Measurements from ENCODE around the gene IQCM.

The IQCM gene

DNA sequence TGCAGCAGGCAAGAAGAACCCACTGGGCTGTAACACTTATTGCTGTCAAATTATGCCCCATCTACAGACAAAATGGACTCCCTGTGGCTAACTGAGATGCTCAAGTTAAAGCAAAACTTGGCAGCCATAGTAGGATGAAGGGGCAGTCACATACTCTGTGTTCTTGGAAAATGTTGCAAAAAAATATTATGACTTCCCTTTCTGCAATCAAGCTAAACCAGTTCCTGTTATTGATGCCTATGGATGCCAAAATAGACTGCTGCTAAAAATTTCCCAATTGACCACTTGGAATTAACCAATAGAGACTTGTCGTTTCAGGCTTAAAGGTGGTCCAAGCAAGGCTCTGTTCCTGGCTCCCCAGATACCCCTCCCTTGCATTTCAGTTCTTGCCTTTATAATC is 49.5 kb downstream of the IQCM start:
- DNase-seq: no peak

DNA sequence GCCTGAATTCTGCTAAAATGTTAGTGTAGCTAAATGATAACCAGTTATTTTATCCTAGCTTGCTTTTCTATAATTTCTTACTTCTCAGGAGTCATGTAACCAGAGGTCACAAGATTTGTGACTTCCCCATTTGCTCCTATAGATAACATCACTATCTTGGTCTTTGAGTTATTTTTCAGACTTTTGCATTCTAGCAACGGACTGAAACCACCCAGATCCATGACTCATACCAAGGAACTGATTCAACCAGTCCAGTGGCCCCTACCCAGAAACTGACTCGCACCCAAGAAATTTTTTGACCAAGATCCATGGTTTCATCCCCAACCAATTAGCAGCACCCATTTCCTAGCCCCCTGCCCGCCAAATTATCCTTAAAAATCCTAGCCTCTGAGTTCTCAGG is 50.0 kb downstream of the IQCM start:
- DNase-seq: no peak

DNA sequence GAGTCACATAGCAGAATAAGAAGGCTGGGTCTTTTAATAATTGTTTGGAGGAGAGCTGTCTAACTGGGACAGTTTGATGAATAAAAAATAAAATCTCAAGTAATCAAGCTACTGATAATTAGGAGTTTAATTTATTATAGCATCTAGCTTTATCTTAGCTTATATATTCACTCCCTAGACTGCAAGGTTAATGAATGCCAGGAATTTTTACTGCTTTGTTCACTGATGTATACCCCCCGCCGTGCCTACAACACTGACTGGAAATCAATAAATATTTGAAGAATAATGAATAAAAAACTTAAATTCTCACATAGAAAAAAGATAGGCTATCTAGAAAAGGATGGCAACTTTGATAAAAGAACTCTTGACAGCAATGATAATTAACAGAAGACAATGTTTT is 59.7 kb downstream of the IQCM start:
- no peak for DNase-seq

DNA sequence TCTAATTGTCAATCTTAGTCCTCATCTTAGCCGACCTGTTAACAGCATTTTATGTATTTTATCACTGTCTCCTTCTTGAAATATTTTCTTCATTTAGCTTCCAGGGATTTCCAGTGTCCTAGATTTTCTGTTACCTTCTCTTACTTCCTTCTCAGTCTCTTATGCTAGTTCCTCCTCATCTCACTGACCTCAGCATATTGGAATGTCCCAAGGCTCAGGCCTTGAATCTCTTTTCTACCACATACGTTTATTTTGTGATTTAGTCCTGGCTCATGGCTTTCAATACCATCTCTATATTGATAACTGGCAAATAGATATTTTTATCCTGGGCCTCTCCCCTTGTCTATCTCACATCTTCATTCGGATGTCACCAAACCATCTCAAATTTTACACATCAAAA is 61.1 kb downstream of the IQCM start:
- no peak for DNase-seq

DNA sequence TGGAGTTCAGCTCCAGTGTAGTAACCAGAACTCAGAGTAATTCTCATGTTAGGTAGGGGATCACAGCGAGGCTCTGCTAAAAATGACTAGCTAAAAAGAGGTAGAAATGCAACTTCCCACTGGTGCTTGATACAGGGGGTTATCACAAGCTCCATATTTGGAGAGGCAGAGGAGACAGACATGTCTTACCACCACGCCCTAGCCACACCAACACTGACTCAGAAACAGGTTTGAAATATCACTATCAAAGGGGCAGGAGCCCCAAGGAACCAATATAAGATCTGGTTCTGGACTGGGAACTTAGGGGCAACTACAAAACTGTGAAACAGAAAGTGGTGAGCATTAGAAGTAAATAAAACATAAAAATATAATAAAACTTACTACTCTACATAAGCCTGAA is 62.9 kb downstream of the IQCM start:
- DNase-seq: no peak

DNA sequence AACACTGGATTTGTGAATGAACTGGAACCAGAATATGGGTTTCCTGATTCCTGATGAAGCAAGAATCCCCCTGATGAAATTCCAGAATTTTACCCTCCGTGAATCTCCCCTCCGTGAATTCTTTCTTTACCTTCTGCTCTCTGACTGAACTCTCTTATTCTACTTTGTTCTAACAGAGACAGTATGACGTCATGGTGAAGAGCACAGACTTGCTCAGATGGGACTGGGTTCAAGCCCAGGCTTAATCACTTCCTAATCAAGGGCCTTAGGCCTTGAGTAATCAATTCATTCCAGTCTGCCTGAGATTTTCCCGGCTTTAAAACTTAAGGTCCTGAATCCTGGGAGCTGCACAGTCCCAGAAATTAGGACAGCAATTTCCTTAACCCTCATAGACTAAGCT is 64.5 kb downstream of the IQCM start:
- no peak for DNase-seq

DNA sequence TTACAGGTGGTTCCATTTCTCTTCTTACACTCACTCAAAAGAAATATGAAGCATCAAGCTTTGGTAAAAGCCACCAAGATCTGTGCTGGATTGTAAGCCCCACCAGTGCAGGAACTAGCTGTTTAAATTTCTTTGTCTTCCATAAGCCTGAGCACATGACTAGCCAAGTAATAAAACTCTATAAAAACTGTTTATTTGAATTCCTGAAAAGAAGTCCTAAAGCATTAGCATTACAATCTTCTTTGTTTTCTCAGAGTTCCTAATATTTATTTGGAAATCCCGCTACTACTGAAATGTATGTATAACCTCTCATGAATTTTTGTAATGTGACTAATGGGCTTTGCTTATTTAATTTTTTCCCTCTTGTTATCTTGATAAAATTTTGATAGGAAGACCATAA is 65.9 kb downstream of the IQCM start:
- no peak for DNase-seq

DNA sequence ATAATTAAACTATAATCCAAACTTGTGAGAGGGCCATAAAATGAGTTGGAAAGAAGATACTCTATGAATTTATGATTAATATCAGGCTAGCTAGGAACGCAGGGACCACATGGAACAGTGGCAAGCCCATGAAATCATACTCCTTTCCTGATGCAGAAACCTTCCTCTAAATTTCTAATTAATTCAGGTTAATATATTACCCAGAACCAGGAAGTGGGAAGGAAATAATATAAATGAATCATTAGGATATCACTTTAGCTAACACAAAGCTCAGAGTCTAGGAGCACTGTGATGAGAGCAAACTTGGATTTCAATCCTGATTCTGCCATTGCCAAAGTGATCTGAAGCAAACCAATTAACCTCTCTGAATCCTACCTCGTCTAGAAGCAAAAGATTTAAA is 68.0 kb downstream of the IQCM start:
- DNase-seq: no peak

DNA sequence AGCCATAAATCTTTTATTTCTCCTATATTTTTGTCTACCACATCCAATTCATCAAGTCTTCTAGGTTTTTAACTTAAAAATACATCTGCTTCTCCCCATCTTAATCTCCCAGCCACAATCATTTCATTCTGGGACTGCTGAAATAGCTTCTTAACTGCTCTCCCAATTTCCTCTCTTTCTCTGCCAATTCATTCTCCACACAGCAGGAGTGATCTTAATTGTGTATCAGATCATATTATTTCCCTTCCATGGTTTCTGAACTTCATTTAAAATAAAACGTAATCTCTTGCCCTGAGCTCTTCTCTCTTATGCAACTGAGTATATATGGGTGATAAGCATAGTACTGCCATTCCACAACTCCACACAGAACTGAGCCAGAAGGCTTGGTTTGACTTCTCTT is 69.4 kb downstream of the IQCM start:
- DNase-seq: no peak

DNA sequence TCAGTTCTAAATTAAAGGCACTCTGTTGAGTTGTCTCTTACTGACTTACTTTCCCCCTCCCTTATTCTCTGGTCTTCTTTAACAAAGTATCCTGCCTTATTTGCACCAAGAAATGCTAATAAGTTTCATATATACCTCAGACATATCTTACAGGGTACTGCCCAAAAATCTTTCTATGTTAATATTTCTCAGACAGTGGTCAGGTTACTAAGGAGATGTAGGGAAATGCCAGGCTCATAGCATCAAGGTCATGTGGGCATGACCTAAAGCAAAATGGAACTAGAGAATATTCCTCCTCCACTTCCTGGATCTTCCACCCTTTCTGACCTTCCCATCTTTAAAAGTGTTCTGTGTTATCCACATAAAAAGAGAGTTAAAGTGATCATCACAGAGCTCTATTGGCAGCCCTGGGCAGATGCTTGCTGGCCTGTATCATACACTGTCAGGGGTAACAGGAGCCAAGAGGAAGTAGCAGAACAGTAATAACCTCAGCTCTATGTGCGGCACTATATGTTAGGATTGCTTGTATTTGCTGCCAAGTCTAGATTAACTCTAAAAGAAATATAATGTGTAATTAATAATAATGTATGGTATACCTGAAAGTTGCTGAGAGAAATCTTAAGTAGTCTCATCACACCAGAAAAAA is 74.3 kb downstream of the IQCM start:
- DNase-seq: no peak

DNA sequence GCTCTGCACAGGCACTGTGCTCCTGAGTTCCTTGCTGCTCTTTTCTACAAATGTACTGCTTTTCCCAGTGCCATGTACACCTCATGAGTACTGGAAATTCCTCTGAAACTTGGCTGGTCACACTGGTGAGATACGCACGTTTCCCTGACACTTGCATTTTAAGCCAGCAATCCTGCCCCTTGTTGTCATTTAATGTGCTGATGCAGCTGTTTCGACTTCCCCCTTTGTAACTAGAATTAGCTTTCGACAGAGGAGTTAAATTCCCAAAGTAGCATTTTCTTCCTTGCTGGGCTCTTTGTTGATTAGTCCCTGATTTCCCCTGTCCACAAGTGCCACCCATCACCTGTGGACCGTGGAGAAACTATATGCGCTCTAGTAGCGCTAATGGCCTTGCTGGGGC is 77.5 kb downstream of the IQCM start:
- no peak for DNase-seq

DNA sequence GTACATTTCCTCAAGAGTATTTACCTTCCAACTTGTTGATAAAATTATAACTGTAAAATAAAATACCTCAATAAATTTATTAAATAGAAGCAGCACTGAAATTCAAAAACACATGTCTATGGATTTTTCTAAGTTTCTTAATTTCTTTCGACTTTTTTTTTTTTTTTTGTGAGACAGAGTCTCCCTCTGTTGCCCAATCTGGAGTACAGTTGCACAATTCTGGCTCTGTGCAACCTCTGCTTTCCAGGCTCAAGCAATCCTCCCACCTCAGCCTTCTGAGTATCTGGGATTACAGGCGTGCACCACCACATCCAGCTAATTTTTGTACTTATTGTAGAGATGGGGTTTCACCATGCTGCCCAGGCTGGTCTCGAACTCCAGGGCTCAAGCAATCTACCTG is 79.8 kb downstream of the IQCM start:
- no peak for DNase-seq

DNA sequence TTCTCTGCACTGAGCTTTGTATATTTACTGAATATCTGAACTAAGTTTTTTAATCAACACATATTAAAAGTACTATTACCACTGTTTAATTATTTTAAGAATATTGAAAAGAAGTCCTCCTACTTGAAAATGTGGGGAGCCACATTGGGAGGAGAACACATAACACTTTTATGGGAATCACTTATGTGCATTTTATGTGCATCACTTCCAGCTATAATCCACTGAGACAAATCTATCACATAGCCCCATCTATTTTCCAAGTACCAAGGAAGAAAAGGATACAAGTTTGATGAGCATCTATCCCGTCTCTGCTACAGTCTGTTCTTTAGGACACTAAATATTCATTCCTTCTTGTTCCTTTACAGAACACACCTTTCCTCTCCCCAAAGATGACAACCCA is 87.2 kb downstream of the IQCM start:
- DNase-seq: no peak

DNA sequence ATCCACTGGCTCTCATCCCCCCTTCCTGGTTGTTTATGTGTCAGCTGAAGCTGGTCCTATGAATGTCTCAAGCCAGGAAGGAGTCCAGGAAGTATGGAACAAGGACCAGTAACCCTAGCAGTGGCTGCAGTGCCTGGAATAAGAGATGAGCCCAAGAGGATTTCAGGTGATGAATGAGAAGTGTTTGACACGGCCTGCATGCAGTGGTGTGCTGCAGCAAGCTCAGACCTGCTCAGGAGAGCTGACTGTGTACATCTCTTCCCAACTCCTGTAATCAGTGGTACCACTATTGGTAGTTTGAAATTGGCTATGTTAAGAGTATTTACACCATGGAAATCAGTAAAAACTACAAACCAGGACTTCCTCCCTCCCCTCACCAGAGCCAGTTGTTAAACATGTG is 88.0 kb downstream of the IQCM start:
- no peak for DNase-seq

DNA sequence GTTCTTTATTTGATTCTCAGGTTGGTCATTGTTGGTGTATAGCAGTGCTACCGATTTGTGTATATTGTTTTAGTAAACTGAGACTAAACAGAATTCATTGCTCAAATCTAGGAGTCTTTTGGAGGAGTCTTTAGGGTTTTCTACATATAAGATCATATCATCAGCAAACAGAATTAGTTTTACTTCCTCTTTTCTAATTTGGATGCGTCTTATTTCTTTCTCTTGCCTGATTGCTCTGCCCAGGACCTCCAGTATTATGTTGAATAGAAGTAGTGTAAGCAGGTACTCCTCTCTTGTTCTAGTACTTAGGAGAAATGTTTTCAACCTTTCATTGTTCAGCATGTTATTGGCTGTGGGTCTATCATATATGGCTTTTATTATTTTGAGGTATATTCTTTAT is 92.6 kb downstream of the IQCM start:
- no peak for DNase-seq

DNA sequence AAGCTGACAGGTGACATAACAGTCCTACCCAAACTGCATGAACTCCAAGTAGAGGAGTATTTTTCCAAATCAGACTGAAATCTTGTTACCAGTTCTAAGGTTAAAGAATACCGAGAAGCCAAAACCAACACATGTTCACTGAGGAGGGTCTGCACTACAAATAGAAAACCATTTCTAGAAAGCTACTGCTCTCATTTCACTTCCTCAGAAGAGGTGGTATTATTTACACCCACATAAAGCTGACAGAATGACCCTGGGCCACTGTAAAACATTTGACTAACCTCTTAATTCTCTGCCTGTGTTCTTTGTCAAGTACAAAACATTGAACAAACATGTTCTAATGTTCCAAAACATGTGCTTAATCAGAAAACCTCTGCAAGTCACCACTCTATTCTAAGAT is 95.8 kb downstream of the IQCM start:
- no peak for DNase-seq

DNA sequence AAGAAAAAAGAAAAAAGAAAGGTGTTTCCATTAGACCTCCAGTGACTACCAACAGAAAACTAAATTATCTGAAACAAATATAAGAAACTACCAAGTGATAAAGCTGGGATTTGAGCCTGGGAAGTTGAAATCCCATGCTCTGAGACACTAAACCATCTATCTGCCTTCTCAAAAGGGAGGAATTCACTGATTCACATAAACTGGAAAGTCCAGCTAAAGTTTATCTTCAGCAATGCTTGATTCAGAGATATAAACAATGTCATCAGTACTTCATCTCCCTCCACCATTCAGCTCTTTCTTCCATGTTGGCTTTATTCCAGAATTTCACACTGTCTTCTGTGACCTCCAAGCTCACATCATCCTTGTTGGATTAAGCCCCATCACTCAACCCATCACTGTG is 96.3 kb downstream of the IQCM start:
- DNase-seq: no peak

DNA sequence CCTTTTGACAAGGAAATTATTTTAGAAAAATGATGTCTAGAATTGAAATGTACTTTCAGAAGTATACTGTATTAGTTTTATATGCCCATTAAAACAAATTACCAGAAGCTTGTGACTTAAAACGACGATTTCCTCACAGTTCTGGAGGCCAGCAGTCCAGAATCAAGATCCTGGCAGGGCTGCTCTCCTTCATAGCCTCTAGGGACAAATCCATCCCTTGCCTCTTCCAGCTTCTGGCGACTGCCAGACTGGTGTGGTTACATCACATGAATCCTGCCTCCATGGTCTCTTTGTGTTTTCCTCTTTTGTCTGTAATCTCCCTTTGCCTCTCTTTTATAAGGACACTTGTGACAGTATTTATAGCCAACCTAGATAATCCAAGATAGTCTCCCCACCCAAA is 97.1 kb downstream of the IQCM start:
- no peak for DNase-seq

DNA sequence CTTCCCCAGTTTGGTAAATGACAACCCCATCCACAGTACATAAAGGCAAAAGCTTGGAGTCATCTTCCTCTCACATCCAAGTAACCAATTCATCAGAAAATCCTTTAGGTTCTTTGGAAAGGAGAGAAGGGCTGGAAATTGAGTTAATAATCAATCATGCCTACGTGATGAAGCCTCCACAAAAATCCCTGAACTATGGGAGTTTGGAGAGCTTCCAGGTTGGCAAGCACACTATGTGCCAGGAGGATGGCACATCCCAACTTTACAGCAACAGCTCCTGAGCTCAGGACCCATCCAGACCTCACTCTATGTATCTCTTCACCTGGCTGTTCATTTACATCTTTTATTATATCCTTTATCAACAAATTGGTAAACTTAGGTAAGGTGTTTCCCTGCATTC is 98.9 kb downstream of the IQCM start:
- DNase-seq: no peak

DNA sequence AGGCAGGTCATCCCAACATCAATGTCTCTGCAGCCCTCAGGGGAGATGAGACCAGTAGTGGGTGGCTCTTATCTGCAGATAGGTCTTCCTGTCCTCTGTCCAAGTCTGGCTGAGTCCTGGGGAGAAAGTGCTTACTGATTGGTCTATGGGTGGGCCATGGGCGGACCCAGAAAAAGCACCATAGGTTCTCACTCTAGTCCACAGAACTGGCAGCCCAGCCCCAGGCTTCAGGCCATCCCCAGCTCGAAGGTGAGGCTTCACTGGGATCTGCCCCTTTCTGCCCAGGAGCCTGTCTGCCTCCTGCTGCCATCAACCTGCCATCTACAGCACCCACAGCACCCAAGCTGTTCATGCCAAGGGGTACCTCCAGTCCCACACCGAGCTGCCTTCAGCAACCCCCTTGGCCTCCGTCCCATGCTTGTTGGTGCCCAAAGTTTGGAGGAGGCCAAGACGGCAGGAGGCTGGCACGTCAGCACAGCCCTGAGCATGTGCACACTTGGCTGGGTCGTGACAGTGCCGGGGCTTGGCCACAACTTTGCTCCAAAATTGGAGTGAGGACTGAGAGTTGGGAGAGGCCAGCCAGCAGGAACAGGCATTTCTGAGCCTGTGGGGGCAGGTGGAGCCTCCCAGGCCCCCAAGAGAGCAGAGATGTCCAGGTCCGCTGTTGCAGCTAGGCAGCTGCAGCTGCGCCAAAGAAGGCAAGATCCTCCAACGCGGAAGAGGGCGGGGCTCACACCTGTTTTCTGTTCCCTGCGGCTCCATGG is 99.6 kb downstream of the IQCM start:
- DNase-seq: no peak

DNA sequence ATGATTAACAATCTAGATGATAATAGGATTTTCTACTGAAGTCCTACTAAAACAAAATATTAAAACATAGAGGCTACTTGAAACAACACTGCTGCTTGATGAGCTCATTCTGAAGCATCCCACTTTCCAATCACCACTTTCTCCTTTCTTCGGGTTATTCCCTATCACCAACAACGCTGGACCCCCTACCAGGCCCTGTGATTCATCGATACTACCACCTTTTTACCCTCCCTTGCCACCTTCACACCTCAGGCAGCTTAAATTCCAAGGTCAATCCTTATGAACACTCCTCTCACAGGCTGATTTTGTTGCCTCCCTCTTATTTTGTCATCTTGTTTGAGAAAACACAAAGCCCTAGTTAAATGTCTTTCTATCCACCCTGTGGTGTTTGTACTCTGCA is 102.6 kb downstream of the IQCM start:
- DNase-seq: no peak

DNA sequence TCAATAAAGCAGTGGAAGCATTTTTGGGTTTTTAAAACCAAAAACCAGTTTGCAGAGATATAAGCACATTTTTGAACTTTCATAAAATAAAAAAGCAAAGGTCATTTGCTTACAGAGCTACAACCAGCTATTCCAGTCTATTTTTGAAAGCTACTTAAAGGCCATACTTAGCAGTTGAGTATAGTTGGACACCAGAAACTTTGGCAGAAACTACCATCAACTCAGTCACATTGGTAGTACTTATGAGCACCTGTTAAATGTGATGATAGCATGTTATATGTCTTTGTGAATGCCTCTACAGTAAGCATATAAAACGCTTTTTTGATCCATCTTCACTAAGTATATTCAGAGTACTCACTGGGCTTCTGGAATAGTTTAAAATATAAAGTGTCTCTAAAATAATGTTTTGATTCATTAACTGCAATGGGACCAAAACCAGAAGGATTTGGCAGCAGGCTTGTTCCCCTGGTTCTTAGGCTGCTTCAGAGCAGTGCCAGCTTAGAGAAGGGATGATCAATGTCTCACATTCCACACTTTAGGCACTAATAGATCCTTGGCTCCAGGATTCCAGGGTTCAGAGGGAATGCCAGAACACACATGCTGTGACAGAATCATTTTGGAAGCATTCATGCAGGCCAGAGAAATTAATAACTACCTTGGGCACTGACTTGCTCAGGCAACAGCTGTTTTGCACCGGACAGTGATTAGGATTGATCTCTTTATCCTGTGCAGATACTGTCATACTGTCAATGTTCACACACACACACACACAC is 103.9 kb downstream of the IQCM start:
- no peak for DNase-seq

DNA sequence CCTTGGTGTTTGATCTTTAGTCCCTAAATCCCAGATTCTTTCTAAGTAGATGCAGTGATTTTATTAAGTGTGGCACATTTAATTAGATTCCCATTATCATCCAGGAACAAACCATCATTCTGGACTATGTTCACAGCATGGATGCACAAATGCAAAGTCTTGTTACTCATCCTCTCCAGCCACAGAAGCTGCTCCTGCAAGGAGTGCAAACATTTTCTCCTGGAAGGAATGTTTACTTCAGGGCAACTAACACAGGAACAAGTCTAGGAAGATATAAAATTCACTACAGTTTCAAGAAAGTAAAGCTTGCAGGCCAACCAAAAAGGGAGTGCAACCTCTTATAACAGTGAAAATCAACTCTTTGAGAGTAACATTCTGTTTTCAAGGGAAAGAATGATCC is 106.0 kb downstream of the IQCM start:
- no peak for DNase-seq

DNA sequence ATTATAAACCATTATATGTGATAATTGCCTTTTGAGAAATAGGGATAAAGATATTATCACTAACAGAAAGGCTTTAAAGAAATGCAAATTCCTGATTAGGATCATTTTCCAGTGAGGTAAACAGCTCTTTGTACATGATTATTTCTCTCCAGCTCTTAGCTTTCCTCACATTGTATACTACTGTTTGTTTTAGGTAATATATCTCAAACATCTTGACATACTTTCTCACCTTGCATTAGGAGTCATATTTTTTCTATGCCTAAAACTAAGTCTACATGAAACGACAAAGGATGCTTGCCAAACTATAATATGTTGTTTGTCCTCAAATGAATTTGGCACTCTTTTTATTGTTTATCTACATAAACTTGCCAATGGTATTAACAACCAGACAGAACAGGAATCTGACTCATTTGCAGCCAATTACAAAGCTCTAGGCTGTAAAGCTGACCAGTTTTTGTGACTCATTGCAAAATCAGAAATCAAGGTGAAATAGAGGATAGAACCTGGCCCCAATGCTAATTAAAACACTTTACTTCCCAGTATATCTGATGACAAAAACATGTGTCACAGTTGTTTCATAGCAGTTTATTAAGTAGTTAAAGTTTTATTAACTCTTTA is 107.0 kb downstream of the IQCM start:
- DNase-seq: no peak
